ENCODE measurements around the gene NAA10.

Gene NAA10

GRCh38 chrX:153958605-153959004, 23.8 kb upstream of the NAA10 start:
- Histone ChIP-seq H4K8ac (ENCODE audit: low read depth, low read length) (no peak overlapping the region), H3K18ac (ENCODE audit: low read length) (no peak overlapping the region), H3K4me2 (ENCODE audit: insufficient read depth, low read length, poor library complexity, severe bottlenecking) (no peak overlapping the region), H3K4me3 (ENCODE audit: low read length in 2 of 2) (no peak overlapping the region), H2AK5ac (ENCODE audit: low read depth, low read length) (no peak overlapping the region), H2BK5ac (ENCODE audit: low read length) (no peak overlapping the region), H3K4me1 (ENCODE audit: control insufficient read depth in 2 of 2, insufficient read depth in 1 of 2, low read depth in 1 of 2, low read length in 2 of 2) (no peaks in the 10 kb centered on the region), H3K27me3 (ENCODE audit: control insufficient read depth in 3 of 3, insufficient read depth in 3 of 3, low read depth in 1 of 3, low read length in 3 of 3) (no peaks in the 10 kb centered on the region), H3K23ac (ENCODE audit: low read depth, low read length, poor library complexity) (no peak overlapping the region), H3K4ac (ENCODE audit: low read length) (no peak overlapping the region), H3K79me1 (ENCODE audit: low read depth, low read length) (peaks cover 12% of the 10 kb centered on the region), H3K9me3 (replicated peaks in 1 of 2; ENCODE audit: control insufficient read depth in 2 of 2, insufficient read depth in 1 of 2, low read depth in 1 of 2, low read length in 2 of 2) (no peaks in the 10 kb centered on the region), H4K91ac (ENCODE audit: low read depth, low read length, poor library complexity) (no peak overlapping the region), H2BK12ac (ENCODE audit: low read length) (no peak overlapping the region), H3K27ac (replicated peaks; ENCODE audit: low read length) (no peak overlapping the region), H3K14ac (ENCODE audit: low read length) (no peak overlapping the region), H3K36me3 (replicated peaks in 1 of 2; ENCODE audit: control insufficient read depth in 2 of 2, insufficient read depth in 2 of 2, low read length in 2 of 2) (peaks cover 61 to 100% of the 10 kb centered on the region in 2 donors), H2AFZ (ENCODE audit: low read length) (no peak overlapping the region), H2BK15ac (ENCODE audit: low read length) (no peak overlapping the region), H3K9ac (ENCODE audit: low read depth, low read length, poor library complexity) (no peak overlapping the region), H2BK120ac (ENCODE audit: low read depth, low read length) (no peak overlapping the region)
- WGBS, 2 donors (ENCODE audit: extremely low coverage in 2 of 2, insufficient read length in 2 of 2, insufficient replicate concordance in 1 of 2) = no CpG with 5 or more reads among the region's 14 CpGs
- DNase-seq (ENCODE audit: low spot score) = no peak

DNA sequence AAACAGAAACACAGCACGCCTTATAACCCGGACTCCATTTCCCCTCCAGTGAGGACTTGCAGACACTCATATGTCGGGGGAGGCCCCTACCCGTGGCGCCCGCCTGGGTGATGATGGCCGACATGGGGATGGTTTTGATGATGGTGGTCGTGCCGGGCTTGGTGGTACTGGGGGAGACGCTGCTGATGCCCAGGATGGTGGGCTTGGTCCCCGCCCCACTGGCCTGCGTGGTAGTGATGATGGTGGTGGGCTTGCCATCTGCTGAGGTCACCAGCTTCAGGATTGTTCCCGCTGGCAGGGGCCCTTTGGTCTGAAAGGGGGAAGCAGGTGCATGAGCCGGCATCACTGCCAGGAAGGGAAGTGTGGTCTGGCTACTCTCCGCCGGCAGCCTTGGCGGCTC, 22.4 kb upstream of the NAA10 start:
- Histone ChIP-seq H3K27ac (replicated peaks; ENCODE audit: low read length) (no peak overlapping the region), H2BK5ac (ENCODE audit: low read length) (no peak overlapping the region), H2AFZ (ENCODE audit: low read length) (no peak overlapping the region), H2BK120ac (ENCODE audit: low read depth, low read length) (no peak overlapping the region), H3K9ac (ENCODE audit: low read depth, low read length, poor library complexity) (no peak overlapping the region), H3K36me3 (replicated peaks in 1 of 2; ENCODE audit: control insufficient read depth in 2 of 2, insufficient read depth in 2 of 2, low read length in 2 of 2) (peaks cover 62 to 100% of the 10 kb centered on the region in 2 donors), H3K4me3 (ENCODE audit: low read length in 2 of 2) (no peak overlapping the region), H3K14ac (ENCODE audit: low read length) (no peak overlapping the region), H3K18ac (ENCODE audit: low read length) (no peak overlapping the region), H2AK5ac (ENCODE audit: low read depth, low read length) (no peak overlapping the region), H3K23ac (ENCODE audit: low read depth, low read length, poor library complexity) (no peak overlapping the region), H4K91ac (ENCODE audit: low read depth, low read length, poor library complexity) (no peak overlapping the region), H3K4me1 (ENCODE audit: control insufficient read depth in 2 of 2, insufficient read depth in 1 of 2, low read depth in 1 of 2, low read length in 2 of 2) (peaks cover 0 to 2% of the 10 kb centered on the region in 2 donors), H3K4me2 (ENCODE audit: insufficient read depth, low read length, poor library complexity, severe bottlenecking) (no peak overlapping the region), H2BK15ac (ENCODE audit: low read length) (no peak overlapping the region), H3K27me3 (ENCODE audit: control insufficient read depth in 3 of 3, insufficient read depth in 3 of 3, low read depth in 1 of 3, low read length in 3 of 3) (no peaks in the 10 kb centered on the region), H3K9me3 (replicated peaks in 1 of 2; ENCODE audit: control insufficient read depth in 2 of 2, insufficient read depth in 1 of 2, low read depth in 1 of 2, low read length in 2 of 2) (no peaks in the 10 kb centered on the region), H3K4ac (ENCODE audit: low read length) (no peak overlapping the region), H2BK12ac (ENCODE audit: low read length) (no peak overlapping the region), H4K8ac (ENCODE audit: low read depth, low read length) (no peak overlapping the region), H3K79me1 (ENCODE audit: low read depth, low read length) (peaks cover 11% of the 10 kb centered on the region)
- DNase-seq (ENCODE audit: low spot score) = no peak
- WGBS, 2 donors (ENCODE audit: extremely low coverage in 2 of 2, insufficient read length in 2 of 2, insufficient replicate concordance in 1 of 2) = no CpG with 5 or more reads among the region's 17 CpGs

DNA sequence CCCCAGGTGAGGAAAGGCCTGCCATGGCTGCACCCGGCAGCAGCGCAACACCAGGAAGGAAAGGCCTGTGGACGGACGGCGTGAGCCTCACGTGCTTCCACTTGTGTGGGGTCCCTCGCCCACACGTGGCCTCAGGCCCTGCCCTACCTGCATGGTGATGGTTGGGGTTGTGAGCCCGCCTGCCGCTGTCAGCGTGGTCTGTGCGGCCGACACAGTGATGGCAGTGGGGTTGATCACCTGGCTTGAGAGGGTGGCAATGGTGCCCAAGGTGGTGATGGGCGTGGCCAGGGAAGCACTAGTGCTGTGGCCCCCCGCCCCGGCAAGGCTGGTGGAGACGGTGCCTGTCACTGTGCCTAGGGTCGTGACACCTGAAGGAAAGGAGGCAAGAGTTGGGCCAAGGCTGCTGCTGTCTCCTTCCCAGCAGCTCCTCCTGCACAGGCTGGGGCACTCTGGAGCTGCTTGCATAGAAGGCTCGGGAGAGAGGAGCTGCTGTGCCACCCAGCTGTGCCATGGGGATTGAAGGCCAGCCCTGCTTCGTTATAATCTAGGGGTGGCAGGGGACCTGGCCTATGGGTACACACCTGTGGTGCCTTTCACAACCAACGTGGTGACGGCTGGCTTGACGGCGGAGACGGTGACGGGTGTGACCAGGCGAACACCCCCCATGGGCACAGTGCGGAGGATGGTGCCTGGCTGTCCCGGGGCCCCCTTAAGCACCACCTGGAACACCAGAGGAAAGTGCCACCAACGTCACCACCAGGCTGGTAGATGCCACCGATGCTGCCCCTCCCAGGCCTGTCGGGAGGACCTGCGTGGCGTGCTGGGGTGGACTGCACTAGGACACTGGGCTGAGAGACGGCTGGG, 21.4 kb upstream of the NAA10 start:
- H3K9me3 ChIP-seq (replicated peaks in 1 of 2; ENCODE audit: control insufficient read depth in 2 of 2, insufficient read depth in 1 of 2, low read depth in 1 of 2, low read length in 2 of 2) = no peaks in the 10 kb centered on the region
- H2BK15ac ChIP-seq (ENCODE audit: low read length) = no peak overlapping the region
- H3K79me1 ChIP-seq (ENCODE audit: low read depth, low read length) = peaks cover 8% of the 10 kb centered on the region
- H4K8ac ChIP-seq (ENCODE audit: low read depth, low read length) = no peak overlapping the region
- no peak overlapping the region for H2AFZ ChIP-seq (ENCODE audit: low read length)
- H3K27me3 ChIP-seq (ENCODE audit: control insufficient read depth in 3 of 3, insufficient read depth in 3 of 3, low read depth in 1 of 3, low read length in 3 of 3) = no peaks in the 10 kb centered on the region
- no peak for DNase-seq (ENCODE audit: low spot score)
- peaks cover 0 to 2% of the 10 kb centered on the region in 2 donors for H3K4me1 ChIP-seq (ENCODE audit: control insufficient read depth in 2 of 2, insufficient read depth in 1 of 2, low read depth in 1 of 2, low read length in 2 of 2)
- WGBS, 2 donors (ENCODE audit: extremely low coverage in 2 of 2, insufficient read length in 2 of 2, insufficient replicate concordance in 1 of 2) = no CpG with 5 or more reads among the region's 35 CpGs
- H3K36me3 ChIP-seq (replicated peaks in 1 of 2; ENCODE audit: control insufficient read depth in 2 of 2, insufficient read depth in 2 of 2, low read length in 2 of 2) = peaks cover 60 to 100% of the 10 kb centered on the region in 2 donors
- H3K4me3 ChIP-seq (ENCODE audit: low read length in 2 of 2) = no peak overlapping the region
- H2BK12ac ChIP-seq (ENCODE audit: low read length) = no peak overlapping the region
- H3K9ac ChIP-seq (ENCODE audit: low read depth, low read length, poor library complexity) = no peak overlapping the region
- no peak overlapping the region for H3K23ac ChIP-seq (ENCODE audit: low read depth, low read length, poor library complexity)
- H4K91ac ChIP-seq (ENCODE audit: low read depth, low read length, poor library complexity) = no peak overlapping the region
- H2AK5ac ChIP-seq (ENCODE audit: low read depth, low read length) = no peak overlapping the region
- H2BK120ac ChIP-seq (ENCODE audit: low read depth, low read length) = no peak overlapping the region
- H2BK5ac ChIP-seq (ENCODE audit: low read length) = no peak overlapping the region
- H3K18ac ChIP-seq (ENCODE audit: low read length) = no peak overlapping the region
- H3K4ac ChIP-seq (ENCODE audit: low read length) = no peak overlapping the region
- no peak overlapping the region for H3K4me2 ChIP-seq (ENCODE audit: insufficient read depth, low read length, poor library complexity, severe bottlenecking)
- H3K14ac ChIP-seq (ENCODE audit: low read length) = no peak overlapping the region
- no peak overlapping the region for H3K27ac ChIP-seq (replicated peaks; ENCODE audit: low read length)

DNA sequence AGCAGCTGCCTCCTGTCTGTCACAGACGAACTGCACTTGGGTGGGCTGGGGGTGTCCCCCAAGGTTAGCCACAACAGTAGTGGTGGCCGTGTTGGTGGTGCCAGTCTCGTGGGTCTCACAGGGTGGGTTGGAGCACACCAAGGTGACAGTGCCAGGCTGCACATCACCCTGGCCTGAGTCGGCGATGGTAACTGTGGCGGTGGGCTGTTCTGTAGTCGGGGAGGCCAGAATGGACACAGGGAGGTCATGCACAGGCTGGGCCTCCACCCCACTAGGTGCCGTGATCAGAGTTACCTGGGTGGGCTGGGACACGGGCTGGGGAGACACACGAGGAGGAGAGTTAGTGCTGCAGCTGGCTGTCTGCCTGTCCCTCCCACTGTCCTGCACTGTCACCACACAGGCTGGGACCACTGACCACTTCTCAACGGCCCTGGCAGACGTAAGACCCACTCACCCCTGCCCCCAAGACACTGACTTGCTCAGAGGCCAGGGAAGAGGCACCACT, 20.4 kb upstream of the NAA10 start:
- Histone ChIP-seq H2AFZ (ENCODE audit: low read length) (no peak overlapping the region), H2BK5ac (ENCODE audit: low read length) (no peak overlapping the region), H3K18ac (ENCODE audit: low read length) (no peak overlapping the region), H2BK15ac (ENCODE audit: low read length) (no peak overlapping the region), H3K9ac (ENCODE audit: low read depth, low read length, poor library complexity) (no peak overlapping the region), H2BK12ac (ENCODE audit: low read length) (no peak overlapping the region), H4K8ac (ENCODE audit: low read depth, low read length) (no peak overlapping the region), H3K4me1 (ENCODE audit: control insufficient read depth in 2 of 2, insufficient read depth in 1 of 2, low read depth in 1 of 2, low read length in 2 of 2) (peaks cover 0 to 2% of the 10 kb centered on the region in 2 donors), H3K14ac (ENCODE audit: low read length) (no peak overlapping the region), H3K23ac (ENCODE audit: low read depth, low read length, poor library complexity) (no peak overlapping the region), H3K79me1 (ENCODE audit: low read depth, low read length) (peaks cover 10% of the 10 kb centered on the region), H3K27me3 (ENCODE audit: control insufficient read depth in 3 of 3, insufficient read depth in 3 of 3, low read depth in 1 of 3, low read length in 3 of 3) (no peaks in the 10 kb centered on the region), H3K9me3 (replicated peaks in 1 of 2; ENCODE audit: control insufficient read depth in 2 of 2, insufficient read depth in 1 of 2, low read depth in 1 of 2, low read length in 2 of 2) (no peaks in the 10 kb centered on the region), H3K4me3 (ENCODE audit: low read length in 2 of 2) (no peak overlapping the region), H3K36me3 (replicated peaks in 1 of 2; ENCODE audit: control insufficient read depth in 2 of 2, insufficient read depth in 2 of 2, low read length in 2 of 2) (peaks cover 62 to 100% of the 10 kb centered on the region in 2 donors), H3K4ac (ENCODE audit: low read length) (no peak overlapping the region), H3K27ac (replicated peaks; ENCODE audit: low read length) (no peak overlapping the region), H4K91ac (ENCODE audit: low read depth, low read length, poor library complexity) (no peak overlapping the region), H2BK120ac (ENCODE audit: low read depth, low read length) (no peak overlapping the region), H3K4me2 (ENCODE audit: insufficient read depth, low read length, poor library complexity, severe bottlenecking) (no peak overlapping the region), H2AK5ac (ENCODE audit: low read depth, low read length) (no peak overlapping the region)
- no CpG with 5 or more reads among the region's 12 CpGs for WGBS, 2 donors (ENCODE audit: extremely low coverage in 2 of 2, insufficient read length in 2 of 2, insufficient replicate concordance in 1 of 2)
- no peak for DNase-seq (ENCODE audit: low spot score)
